ENCODE results near the gene INSM1. TPM values are rescaled to one million over a fixed set of nuclear protein-coding genes. Genes with fewer than 3 reads are reported as not detected.

The INSM1 gene, protein sequence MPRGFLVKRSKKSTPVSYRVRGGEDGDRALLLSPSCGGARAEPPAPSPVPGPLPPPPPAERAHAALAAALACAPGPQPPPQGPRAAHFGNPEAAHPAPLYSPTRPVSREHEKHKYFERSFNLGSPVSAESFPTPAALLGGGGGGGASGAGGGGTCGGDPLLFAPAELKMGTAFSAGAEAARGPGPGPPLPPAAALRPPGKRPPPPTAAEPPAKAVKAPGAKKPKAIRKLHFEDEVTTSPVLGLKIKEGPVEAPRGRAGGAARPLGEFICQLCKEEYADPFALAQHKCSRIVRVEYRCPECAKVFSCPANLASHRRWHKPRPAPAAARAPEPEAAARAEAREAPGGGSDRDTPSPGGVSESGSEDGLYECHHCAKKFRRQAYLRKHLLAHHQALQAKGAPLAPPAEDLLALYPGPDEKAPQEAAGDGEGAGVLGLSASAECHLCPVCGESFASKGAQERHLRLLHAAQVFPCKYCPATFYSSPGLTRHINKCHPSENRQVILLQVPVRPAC
- not detected for total RNA-seq
- not detected for polyA plus RNA-seq (ENCODE audit: insufficient read depth, low read depth, low replicate concordance)
- long read RNA-seq, donor 1: 0 reads
- long read RNA-seq, donor 2: 0 reads
- long read RNA-seq, donor 3: 0 reads
- long read RNA-seq, donor 4: 0 reads
- long read RNA-seq, donor 5: 0 reads
- long read RNA-seq, donor 6: 0 reads
- long read RNA-seq, donor 7: 0 reads
- long read RNA-seq, donor 8: 0 reads
- long read RNA-seq, donor 9: 0 reads
- long read RNA-seq, donor 10, partial matches to known transcripts: 0 of 1 reads
- long read RNA-seq, donor 10, other reads (novel, unspliced or antisense): 0 of 1 reads

DNA sequence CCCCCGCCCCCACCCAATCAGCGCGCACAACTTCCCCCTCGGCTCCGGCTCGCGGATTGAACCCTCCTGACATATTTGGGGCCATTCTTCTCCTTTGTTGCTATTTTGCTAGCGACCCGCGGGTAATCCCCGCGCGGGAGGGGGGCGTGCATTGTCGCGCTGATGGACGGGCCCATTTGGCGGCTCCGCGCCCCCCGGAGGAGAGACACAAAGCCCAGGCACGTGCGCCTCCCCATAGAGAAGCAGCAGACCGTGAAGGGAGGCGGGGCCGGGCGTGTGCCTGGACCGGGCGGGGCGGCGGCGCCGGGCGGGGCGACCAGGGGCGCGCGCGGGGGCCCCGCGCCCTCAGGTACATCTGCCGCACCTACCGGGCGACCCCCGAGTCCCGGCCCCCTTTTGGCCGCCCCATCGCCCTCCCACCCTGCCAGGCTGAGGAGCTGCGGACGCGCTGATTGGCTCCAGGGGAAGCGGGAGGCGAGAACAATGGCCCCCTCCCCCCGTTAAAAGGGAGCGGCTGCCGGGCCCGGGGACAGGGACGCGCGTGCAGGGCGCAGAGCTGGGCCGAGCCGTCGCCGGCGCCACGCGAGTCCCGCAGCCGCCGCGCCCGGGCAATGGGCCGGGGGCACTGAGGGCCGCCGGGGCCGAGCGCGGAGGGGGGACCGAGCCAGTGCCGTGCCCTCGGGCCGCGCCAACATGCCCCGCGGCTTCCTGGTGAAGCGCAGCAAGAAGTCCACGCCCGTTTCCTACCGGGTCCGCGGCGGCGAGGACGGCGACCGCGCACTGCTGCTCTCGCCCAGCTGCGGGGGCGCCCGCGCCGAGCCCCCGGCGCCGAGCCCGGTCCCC is at the start of gene INSM1:
Gene INSM1, plus strand, starts transcription at position 530 of the 843 bp plus-strand sequence. Its CDS starts 164 bp downstream, at position 694.
- TF ChIP-seq, protein P1, sequence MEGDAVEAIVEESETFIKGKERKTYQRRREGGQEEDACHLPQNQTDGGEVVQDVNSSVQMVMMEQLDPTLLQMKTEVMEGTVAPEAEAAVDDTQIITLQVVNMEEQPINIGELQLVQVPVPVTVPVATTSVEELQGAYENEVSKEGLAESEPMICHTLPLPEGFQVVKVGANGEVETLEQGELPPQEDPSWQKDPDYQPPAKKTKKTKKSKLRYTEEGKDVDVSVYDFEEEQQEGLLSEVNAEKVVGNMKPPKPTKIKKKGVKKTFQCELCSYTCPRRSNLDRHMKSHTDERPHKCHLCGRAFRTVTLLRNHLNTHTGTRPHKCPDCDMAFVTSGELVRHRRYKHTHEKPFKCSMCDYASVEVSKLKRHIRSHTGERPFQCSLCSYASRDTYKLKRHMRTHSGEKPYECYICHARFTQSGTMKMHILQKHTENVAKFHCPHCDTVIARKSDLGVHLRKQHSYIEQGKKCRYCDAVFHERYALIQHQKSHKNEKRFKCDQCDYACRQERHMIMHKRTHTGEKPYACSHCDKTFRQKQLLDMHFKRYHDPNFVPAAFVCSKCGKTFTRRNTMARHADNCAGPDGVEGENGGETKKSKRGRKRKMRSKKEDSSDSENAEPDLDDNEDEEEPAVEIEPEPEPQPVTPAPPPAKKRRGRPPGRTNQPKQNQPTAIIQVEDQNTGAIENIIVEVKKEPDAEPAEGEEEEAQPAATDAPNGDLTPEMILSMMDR (IDR thresholded peaks at IDR 0.05; ENCODE audit: borderline replicate concordance, extremely low read depth, insufficient read depth): no peak
- Histone ChIP-seq H3K9me3 (ENCODE audit: control insufficient read depth in 2 of 3, insufficient read depth in 1 of 3, low read length in 3 of 3) (no peaks in the 10 kb centered on the region), H3K9ac (ENCODE audit: low read length in 3 of 3) (no peak within 1 kb of the TSS), H3K27ac (ENCODE audit: low read depth in 2 of 2, low read length in 2 of 2) (no peak within 1 kb of the TSS), H3K4me3 (ENCODE audit: low read length in 3 of 3) (no peak within 1 kb of the TSS), H3K36me3 (ENCODE audit: control insufficient read depth in 2 of 3, insufficient read depth in 3 of 3, low read length in 3 of 3) (no peaks in the 10 kb centered on the region), H3K4me1 (ENCODE audit: control insufficient read depth in 2 of 3, insufficient read depth in 2 of 3, low read depth in 1 of 3, low read length in 3 of 3) (peaks cover 0 to 11% (median 0%) of the 10 kb centered on the region in 3 donors), H3K27me3 (ENCODE audit: control insufficient read depth, insufficient read depth, low read length) (peaks cover 50% of the 10 kb centered on the region)
- intact Hi-C loops (cut with DNase I): no loop called here
- DNase-seq (peak in 2 of 5 donors; percentile 70 to 71), FAIRE-seq (no peak)

DNA sequence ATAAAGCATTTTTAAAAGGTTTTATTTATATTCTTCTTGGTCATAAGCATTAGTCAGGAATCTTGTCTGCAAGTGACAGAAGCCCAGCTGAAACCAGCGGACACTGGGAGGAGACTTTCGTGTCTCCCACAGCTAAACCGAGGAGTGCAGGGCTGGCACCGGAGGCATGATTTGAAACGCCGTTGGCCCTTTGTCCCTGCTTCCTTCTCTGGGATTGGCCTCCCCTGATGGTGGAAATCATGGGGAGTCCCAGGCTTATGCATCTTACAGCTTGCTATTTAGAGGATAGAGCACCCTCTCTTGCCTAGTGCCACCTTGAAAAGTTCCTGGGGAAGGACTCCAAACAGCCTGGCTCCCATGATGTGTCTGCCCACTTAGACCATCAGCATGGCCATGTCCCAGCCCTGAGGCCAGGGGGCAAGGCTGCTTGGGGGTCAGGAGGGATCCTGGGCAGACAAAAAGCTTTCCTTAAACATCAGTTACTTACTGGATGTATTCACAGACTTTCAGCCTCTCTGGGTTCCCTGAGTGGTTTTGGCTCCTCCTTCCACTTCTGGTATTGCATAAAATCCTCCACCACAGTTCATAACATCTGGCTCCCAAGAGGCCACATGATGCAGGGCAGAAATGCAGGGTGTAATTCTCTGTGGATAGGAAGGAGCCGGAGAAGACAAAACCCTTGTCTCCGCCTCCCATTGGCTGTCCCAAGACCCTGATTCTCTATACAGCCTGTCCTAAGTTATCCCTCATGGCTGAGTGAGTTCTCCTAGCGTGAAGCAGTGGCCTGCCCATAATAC is 49.3 kb upstream of the INSM1 start:
- Histone ChIP-seq H3K27ac (ENCODE audit: low read depth in 2 of 2, low read length in 2 of 2) (no peak overlapping the region), H3K4me1 (ENCODE audit: control insufficient read depth in 2 of 3, insufficient read depth in 2 of 3, low read depth in 1 of 3, low read length in 3 of 3) (no peaks in the 10 kb centered on the region), H3K27me3 (ENCODE audit: control insufficient read depth, insufficient read depth, low read length) (no peaks in the 10 kb centered on the region), H3K9me3 (ENCODE audit: control insufficient read depth in 2 of 3, insufficient read depth in 1 of 3, low read length in 3 of 3) (peaks cover 0 to 9% (median 0%) of the 10 kb centered on the region in 3 donors), H3K9ac (ENCODE audit: low read length in 3 of 3) (no peak overlapping the region), H3K4me3 (ENCODE audit: low read length in 3 of 3) (no peak overlapping the region), H3K36me3 (ENCODE audit: control insufficient read depth in 2 of 3, insufficient read depth in 3 of 3, low read length in 3 of 3) (no peaks in the 10 kb centered on the region)
- no peak for DNase-seq
- intact Hi-C loops (cut with DNase I): no loop called here
- FAIRE-seq: no peak
- TF ChIP-seq, protein P1 (IDR thresholded peaks at IDR 0.05; ENCODE audit: borderline replicate concordance, extremely low read depth, insufficient read depth): no peak

DNA sequence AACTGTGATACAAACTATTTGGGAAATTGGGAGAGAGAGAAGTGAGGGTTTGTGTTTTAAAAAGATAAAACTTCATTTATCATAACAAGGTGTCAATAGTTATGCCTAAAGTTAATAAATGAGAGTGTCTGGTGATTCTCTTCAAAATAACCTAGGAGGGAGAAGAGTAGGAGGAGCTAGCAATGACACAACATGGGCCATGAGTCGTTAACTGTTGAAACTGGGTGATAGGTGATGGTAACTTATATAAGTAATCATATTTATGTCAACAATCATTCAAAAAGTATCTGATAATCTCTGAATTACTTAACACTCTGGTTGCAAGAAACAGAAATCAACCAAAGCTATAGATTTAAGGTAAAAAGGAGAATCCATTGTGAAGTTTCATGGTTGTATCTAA is 46.8 kb upstream of the INSM1 start:
- no peak overlapping the region for H3K9ac ChIP-seq (ENCODE audit: low read length in 3 of 3)
- H3K27ac ChIP-seq (ENCODE audit: low read depth in 2 of 2, low read length in 2 of 2): no peak overlapping the region
- intact Hi-C loops (cut with DNase I): no loop called here
- no peaks in the 10 kb centered on the region for H3K4me1 ChIP-seq (ENCODE audit: control insufficient read depth in 2 of 3, insufficient read depth in 2 of 3, low read depth in 1 of 3, low read length in 3 of 3)
- DNase-seq: no peak
- TF ChIP-seq, protein P1 (IDR thresholded peaks at IDR 0.05; ENCODE audit: borderline replicate concordance, extremely low read depth, insufficient read depth): no peak
- H3K4me3 ChIP-seq (ENCODE audit: low read length in 3 of 3): no peak overlapping the region
- peaks cover 0 to 9% (median 0%) of the 10 kb centered on the region in 3 donors for H3K9me3 ChIP-seq (ENCODE audit: control insufficient read depth in 2 of 3, insufficient read depth in 1 of 3, low read length in 3 of 3)
- no peaks in the 10 kb centered on the region for H3K36me3 ChIP-seq (ENCODE audit: control insufficient read depth in 2 of 3, insufficient read depth in 3 of 3, low read length in 3 of 3)
- FAIRE-seq: no peak
- H3K27me3 ChIP-seq (ENCODE audit: control insufficient read depth, insufficient read depth, low read length): no peaks in the 10 kb centered on the region

Measured in kidney (tissue), 22 donors.